ENCODE measurements around the gene PMS1.
A peak's percentile ranks its signal among the peaks of the same experiment; 100 is the strongest.
"Not testable (repeated sequence)": the region's sequence is repeated elsewhere in the genome, so short reads cannot be mapped to it uniquely, and the experiment has no call there.

Gene PMS1

DNA sequence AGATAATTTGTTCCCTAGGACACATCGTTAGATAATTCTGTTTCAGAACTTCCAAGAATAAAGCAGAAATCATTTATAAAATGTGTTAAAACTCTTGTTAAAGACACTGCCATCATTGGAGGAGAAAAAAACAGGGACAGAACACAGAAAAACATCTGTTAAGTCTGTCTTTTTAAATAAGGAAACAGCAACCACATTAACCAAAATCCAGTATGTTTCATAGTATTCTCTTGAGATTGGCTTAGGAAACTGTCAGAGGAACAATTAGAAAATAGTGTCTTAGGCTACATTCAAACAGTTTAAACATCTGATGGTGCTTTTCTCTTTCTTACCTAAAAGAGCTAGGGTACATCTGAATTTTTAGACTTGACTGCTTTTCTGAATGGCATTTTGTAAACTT is 81.6 kb downstream of the PMS1 start:
- no peak for DNase-seq (ENCODE audit: low read depth)

DNA sequence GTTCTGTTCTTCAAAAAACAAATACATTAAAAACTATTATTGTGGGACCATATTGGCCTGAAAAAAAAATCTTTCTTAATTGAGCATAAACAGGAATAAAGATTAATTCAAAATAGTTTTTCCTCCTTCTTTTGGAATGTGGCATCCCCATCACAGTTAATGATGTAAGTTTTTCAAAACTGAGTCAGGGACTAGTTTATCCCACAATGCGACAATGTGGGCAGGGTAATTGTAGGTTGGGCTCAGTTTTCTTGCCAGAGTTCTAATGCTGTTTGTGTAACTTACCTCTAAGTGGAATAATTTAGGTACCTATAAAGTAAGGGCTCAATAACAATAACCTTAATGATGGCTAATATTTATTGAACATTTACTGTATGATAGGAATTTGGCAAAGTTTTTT is 82.0 kb downstream of the PMS1 start:
- no peak for DNase-seq (ENCODE audit: low read depth)

DNA sequence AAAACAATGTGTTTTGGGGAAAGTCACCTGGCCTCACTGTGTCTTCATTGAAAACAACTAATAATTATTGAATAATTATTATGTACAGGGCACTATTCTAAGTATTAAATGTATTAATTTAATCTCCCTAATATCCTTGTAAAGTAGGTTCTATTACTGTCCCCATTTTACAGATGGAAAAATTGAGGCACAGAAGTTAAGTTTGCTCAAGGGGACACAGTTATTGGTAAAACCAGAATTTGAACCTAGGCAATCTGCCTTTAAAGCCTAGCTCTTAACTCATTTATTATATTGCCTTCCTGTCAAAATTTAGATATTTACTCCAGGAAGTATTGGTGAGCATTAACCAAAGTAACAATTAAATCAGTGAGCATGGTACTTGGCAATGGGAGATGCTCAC is 84.6 kb downstream of the PMS1 start:
- no peak for DNase-seq (ENCODE audit: low read depth)

DNA sequence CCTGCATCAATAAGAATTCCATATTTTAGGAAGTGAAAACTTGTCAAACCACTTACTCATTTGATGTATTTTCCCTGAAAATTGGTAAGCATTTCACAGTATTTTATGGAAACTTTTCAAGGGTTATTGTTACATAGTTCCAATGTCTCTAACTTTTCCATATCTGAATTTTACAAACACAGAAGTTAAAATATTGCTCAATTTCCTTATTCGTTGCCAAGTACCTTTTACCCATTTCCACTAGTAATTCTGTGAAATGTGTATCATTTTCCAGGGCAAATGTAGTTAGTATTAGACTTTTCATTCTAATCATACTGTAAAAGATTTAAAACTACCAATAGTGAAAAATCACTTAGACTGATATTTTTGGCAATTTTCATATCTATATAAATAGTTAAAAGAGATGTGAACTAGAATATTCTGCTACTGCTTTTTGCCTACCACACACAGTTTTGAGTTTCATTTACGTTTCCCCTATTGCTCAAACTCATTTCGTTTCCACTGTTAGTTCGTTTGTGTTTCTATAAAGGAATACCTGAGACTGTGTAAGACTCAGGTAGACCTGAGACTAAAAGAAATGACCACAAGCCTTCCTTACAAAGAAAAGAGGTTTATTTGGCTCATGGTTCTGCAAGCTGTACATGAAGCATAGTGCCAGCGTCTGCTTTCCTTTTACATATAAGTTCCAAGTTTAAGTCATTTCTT is 86.3 kb downstream of the PMS1 start:
- DNase-seq (ENCODE audit: low read depth): no peak

DNA sequence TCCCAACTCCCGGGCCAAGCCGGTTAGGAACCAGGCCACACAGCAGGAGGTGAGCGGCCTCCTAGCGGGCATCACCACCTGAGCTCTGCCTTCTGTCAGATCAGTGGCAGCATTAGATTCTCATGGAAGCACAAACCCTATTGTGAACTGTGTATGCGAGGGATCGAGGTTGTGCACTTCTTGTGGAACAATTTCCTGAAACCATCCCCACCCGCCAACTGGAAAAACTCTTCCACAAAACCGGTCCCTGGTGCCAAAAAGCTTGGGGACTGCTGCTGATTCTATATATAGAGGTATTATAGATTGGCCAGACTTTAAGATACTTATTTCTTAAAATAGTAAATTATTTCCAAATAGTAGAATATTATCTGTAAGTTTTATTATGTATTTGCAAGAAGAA is 89.4 kb downstream of the PMS1 start:
- no peak for DNase-seq (ENCODE audit: low read depth)

DNA sequence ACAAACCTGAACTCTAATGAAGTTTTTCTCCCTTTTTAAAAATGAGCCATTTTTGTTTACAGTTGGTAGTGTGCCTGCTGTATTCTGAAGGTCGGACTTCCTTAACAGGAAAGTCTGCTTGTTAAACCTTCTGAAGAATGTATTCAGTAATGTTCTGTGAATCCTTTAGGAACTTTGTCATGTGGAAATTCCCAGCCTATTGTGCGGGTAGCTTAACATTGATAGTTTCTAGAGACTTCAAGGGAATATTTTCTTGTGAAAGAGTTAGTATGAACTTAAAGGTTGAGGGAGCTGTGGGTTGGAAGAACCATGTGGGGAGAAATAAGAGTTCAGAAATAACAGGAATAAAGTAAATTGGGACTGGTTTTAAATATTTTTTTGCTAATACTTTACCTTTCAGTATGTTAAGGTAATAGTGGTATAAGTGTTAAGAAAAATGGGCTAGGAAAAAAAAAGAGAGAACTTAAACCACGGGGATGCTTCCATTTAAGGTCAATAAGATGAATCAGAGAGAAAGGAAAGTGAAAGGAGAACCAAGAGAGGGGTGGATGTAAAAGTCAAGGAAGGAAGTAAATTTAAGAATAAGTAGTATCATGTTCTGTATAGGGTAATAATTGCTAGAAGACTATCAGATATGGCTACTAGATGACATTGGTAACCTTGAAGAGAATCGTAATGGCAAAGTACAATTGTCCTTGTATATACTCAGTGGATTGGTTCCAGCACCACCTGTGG is 90.5 kb downstream of the PMS1 start:
- no peak for DNase-seq (ENCODE audit: low read depth)

DNA sequence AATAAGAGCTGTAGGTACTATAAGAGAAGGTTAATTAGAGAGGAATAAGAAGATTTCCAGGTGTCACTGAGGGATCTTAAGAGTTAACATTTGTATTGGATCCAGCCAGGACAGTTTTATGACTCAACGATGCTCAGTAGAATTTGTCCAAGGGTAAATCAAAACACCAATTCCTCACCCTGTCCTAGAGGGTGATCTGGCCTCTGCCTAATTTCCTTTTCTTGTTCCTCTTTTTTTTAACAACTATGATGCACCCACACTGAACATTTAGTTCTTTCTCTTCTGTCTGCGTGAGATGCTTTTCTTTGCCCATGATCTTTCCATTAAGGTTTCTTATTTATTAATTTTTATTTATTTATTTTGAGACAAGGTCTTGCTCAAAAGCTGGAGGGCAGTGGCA is 92.0 kb downstream of the PMS1 start:
- DNase-seq (ENCODE audit: low read depth): no peak

DNA sequence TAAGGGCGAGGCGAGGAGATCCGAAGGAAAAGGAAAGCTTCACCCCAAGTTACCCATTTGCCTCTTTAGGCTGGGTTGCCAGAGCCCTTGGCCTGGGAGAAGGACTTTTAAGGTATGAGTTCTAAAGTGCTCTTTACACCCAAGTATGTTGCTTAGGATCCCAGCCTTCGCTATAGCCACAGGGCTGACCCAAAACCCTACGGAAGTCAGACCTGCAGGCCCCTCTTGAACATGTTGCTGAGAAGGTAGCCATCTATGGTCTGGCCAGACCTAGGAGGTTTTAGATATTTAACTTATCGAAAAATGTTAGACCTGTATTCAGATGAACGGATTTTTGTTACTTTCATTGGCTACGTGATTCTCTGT is 95.4 kb downstream of the PMS1 start:
- DNase-seq (ENCODE audit: low read depth): no peak

DNA sequence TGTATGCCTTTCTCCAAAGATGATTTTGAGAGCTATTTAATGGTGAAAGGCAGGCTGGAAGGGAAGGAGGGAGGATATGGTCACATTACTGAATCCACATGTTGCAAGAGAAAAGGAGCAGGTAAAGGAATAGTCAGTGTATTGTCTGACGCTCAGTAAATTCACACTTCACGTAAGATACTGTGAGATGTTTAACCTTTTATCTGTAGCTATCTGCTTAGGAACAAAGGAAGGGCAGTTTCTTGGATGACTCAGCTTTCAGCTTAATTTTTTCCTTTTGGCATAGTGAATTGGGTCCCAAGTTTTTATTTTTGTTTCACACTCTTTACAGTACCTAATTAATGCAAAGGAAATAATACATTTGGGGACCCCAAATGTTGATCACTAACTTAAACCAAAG is 96.2 kb downstream of the PMS1 start:
- no peak for DNase-seq (ENCODE audit: low read depth)

DNA sequence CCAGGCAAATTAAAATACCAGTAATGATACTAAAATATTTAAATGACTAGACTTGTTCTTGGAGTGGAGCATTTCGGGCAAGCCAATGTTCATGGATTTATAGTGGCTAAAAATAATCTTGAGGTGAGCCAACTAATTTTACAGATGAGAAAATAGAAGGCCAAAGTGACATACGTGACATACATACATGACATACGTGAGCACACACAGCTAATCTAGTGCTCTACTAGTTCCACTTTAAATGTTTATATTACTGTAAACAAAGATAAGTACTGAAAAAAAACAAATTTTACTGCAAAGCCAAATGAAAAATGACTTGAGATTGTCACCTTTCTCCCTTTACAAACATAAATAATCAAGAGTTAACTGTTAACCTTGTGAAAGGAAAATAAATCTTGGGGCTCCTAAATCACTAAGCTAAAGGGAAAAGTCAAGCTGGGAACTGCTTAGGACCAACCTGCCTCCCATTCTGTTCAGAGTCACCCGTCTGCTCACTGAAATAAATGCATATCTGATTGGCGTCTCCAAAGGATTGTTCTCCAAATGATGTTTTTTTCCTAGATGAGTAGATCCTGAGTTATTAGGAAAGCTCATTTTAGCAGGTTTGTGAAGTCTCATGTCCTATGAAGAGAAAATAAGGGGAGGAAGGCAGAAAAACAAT is 96.7 kb downstream of the PMS1 start:
- no peak for DNase-seq (ENCODE audit: low read depth)

DNA sequence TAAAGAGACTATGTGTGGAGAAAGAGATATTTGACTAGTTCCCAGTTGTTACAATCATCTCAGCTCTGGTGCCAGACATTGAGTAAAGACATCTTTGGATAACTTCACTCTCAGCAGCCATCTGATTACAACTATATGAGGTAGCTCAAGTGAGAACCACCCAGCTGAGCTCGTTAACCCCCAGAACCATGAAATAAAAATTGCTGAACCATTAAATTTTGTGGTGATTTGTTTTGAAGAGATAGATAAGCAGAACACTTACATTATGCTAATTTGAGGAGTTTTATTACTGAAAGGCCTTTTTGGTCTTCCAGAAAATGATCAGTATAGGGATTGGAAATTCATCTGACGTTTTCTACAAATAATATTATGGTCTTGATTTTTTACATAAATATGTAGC is 101.1 kb downstream of the PMS1 start:
- DNase-seq (ENCODE audit: low read depth): no peak

DNA sequence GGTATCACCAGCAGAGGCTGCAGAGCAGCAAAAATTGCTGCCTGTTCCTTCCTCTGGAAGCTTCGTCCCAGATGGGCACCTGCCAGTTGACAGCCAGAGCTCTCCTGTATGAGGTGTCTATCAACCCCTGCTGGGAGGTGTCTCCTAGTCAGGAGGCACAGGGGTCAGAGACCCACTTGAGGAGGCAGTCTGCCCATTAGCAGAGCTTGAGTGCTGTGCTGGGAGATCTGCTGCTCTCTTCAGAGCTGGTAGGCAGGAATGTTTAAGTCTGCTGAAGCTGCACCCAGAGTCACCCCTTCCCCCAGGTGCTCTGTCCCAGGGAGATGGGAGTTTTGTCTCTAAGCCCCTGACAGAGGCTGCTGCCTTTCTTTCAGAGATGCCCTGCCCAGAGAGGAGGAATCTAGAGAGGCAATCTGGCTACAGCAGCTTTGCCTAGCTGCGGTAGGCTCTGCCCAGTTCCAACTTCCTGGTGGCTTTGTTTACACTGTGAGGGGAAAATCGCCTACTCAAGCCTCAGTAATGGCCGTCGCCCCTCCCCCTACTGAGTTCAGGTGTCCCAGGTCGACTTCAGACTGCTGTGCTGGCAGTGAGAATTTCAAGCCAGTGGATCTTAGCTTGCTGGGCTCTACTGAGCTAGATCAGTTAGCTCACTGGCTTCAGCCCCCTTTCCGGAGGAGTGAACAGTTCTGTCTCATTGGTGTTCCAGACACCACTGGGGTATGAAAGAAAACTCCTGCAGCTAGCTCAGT is 108.5 kb downstream of the PMS1 start:
- DNase-seq (ENCODE audit: low read depth): not testable (repeated sequence)

DNA sequence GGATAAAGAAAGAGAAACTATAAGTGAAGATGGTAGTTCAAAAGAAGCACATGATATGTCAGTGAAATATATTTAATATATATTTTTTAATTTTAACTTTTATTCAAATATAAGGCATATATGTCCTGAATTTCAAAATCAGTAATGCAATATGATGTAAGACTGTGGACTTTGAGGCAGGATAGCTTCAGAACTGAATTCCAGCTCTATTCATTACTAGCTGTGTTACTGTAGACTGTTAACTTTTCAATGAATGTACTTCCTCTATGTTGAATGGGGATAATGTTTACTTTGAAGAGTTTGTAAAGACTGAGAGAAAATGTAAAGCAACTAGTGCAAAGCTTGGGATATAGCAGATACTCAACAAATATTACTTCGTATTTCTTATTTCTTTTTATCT is 112.6 kb downstream of the PMS1 start:
- DNase-seq (ENCODE audit: low read depth): no peak

DNA sequence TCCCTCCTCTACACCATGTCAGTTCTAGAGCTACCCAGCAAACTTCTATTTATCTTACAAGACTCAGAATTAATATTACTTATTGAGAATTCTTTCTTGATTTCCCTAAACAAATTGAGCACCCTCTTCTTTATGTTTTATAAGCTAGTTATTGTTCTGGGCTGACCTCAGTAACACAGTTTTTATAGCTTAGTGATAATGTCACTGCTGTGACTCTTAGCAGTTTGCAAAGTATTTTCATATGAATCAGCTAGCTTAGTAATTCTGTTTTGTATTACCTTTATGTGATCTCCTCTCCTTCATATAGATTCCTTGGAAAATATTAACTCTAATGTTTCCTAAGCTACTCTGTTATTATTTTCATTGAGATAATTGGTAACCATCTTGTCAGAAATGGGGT is 114.9 kb downstream of the PMS1 start:
- peak; percentile 11 for DNase-seq (ENCODE audit: low read depth)

DNA sequence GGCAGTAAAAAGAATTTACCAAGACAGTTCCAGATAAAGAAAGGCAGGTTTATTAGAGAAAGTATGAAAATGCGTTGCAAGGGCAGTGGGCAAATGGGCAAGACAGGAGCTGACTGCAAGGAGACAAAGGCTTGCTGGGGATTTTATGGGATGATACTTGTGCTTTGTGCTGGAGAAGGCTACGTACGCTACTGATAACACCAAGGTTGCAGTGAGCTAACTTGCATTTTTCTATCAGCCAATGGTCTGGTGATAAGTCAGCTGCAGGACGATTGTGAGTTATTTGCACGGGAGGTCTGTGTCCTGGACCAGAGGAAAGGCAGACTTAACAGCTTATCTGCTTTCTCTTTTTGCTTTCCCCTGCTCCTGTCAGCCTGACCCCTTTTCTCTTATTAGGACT is 116.5 kb downstream of the PMS1 start:
- no peak for DNase-seq (ENCODE audit: low read depth)

DNA sequence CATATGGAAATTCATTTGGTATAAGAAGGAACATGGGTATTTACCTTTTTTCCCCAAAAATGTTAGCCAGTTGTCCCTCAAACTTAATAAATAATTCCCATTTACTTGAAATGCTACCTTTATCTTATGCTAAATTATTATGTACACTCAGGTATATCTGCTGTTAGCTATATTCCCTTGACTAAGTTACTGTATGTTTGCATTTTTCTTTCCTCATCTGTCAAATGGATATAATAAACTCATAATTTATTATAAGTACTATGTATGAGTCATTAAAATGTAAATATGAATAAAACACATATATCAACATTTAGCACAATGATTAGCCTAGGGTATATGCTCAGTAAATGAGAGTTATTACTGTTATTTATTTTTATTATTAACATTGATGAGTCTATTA is 117.4 kb downstream of the PMS1 start:
- no peak for DNase-seq (ENCODE audit: low read depth)

DNA sequence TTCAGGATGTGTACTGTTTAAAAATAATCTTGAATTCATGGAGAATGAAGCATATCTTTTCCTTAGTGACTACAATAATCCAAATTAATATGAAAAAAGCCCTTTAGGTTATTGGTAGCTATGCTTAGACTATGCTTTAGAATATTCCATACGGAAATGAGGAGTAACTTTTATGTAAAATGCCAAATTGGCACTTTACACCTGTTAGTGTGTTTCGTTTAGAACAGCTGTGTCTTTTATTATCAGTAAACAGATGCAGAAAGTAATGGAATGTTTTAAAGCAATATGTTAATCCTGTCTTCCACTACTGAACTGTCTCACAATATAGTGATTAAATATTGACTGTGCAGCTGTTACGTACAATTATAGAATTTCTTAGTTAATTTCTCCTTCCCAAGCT is 129.6 kb downstream of the PMS1 start:
- DNase-seq (ENCODE audit: low read depth): no peak

DNA sequence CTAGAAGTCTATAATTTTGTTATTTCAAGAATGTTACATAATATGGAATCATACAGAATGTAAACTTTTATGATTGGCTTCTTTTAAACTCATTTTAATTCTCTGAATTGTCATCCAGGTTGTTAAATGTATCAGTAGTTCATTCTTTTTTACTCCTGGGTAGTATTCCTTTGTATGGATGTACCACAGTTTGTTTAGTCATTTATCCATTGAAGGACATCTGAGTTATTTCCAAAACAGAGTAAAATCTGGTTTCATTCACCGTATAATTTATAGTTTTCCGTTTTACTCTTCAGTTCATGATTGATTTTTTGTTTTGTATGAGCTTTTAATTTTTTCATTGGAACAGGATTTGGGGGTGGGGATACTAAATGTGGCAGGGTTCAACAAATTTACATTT is 132.4 kb downstream of the PMS1 start:
- no peak for DNase-seq (ENCODE audit: low read depth)

All from HS-5 (cell line).